Thymus (tissue), 11 donors: ENCODE measurements around the gene PRDX3. TPM values are rescaled to one million over a fixed set of nuclear protein-coding genes. Genes with fewer than 3 reads are reported as not detected.

Experiments used
- DNase-seq, 9 donors: peaks; one replicate each; pipeline ENCODE4 v3.0.0-alpha.2; 2013; ENCODE audit warnings: low spot score in 9 of 9, low read depth in 6 of 9, missing footprints in 1 of 9
- H3K27ac ChIP-seq, 2 donors: one replicate each; pipeline ENCODE4 v1.5.1; 2013; ENCODE audit warnings: control low read depth in 1 of 2, low read depth in 1 of 2, low read length in 1 of 2, mild to moderate bottlenecking in 1 of 2, moderate library complexity in 1 of 2
- H3K27me3 ChIP-seq, 2 donors: one replicate each; pipeline ENCODE4 v1.5.1; 2013; ENCODE audit warnings: low read length in 1 of 2; ENCODE audit not compliant: control insufficient read depth in 2 of 2, insufficient read depth in 1 of 2
- H3K36me3 ChIP-seq, 2 donors: one replicate each; pipeline ENCODE4 v1.5.1; 2013; ENCODE audit warnings: low read length in 1 of 2, mild to moderate bottlenecking in 1 of 2, moderate library complexity in 1 of 2; ENCODE audit not compliant: control insufficient read depth in 2 of 2, insufficient read depth in 2 of 2
- H3K4me1 ChIP-seq, 2 donors: one replicate each; pipeline ENCODE4 v1.5.1; 2013; ENCODE audit warnings: low read length in 2 of 2; ENCODE audit not compliant: control insufficient read depth in 2 of 2, insufficient read depth in 2 of 2
- H3K4me3 ChIP-seq, 2 donors: one replicate each; pipeline ENCODE4 v1.5.1; 2013; ENCODE audit warnings: low read length in 2 of 2, control low read depth in 1 of 2, mild to moderate bottlenecking in 1 of 2
- H3K9me3 ChIP-seq, 2 donors: one replicate each; pipeline ENCODE4 v1.5.1; 2013; ENCODE audit warnings: low read length in 1 of 2, mild to moderate bottlenecking in 1 of 2; ENCODE audit not compliant: control insufficient read depth in 2 of 2, insufficient read depth in 1 of 2
- WGBS: extraction: QIAGEN DNeasy Blood & Tissue Kit; methylation state at CpG from one replicate; pipeline ENCODE4 v1.1.7; 2013; 5-methylcytosine and 5-hydroxymethylcytosine counted together
- polyA plus RNA-seq: library from polyadenylated mRNA; stranded (reverse); fragments of 200-250 nt; gene quantifications from one replicate; pipeline ENCODE4 v1.2.3, GENCODE V29; 2013
- total RNA-seq: library from RNA; stranded (reverse); fragments of 120-200 nt; gene quantifications from one replicate; pipeline ENCODE4 v1.2.4, GENCODE V29; 2013
- donor health status: healthy.

The PRDX3 gene
- total and polyA plus RNA-seq, 2 donors = 114 to 116 TPM

GRCh38 chr10:119209035-119209735 lies 30.6 kb upstream of the PRDX3 start:
- H3K27ac ChIP-seq = peak overlapping the region; percentile 8 to 83

DNA sequence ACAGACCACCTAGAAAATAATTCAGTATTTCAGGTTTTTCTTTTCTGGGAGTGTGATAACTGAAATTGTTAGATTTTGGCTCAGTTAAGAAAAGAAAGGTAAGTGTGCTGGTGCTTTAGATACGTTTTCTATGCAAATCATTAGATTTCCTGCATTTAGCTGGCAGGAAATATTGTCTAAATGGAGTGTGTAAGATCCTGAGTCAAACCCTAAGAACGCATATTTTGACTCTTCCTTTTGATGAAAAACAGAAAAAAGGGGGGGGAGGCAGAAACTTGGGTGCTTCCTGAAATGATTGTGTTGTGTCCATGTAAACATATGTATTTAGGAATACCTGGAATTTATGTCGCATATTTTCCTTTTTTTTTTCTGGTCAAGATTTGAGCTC lies 29.9 kb upstream of the PRDX3 start:
- 4% methylated on average over 3 of the region's 3 CpGs for WGBS
- H3K27ac ChIP-seq = peak overlapping the region in 1 of 2 donors; percentile 83
- H3K27me3 ChIP-seq = no peaks in the 10 kb centered on the region
- peaks cover 31 to 49% of the 10 kb centered on the region in 2 donors for H3K4me1 ChIP-seq
- peak in 3 of 9 donors; percentile 21 to 57 (median 26) for DNase-seq
- H3K36me3 ChIP-seq = peaks cover 0 to 3% of the 10 kb centered on the region in 2 donors
- peaks cover 0 to 6% of the 10 kb centered on the region in 2 donors for H3K9me3 ChIP-seq
- peak overlapping the region; percentile 66 to 73 for H3K4me3 ChIP-seq

More at GRCh38 chr10:119209035-119209735, 30.6 kb upstream of the PRDX3 start:
- H3K4me3 ChIP-seq = peak overlapping the region; percentile 66 to 73
- DNase-seq = peak in 7 of 9 donors; percentile 39 to 79 (median 59)
- H3K4me1 ChIP-seq = peaks cover 31 to 56% of the 10 kb centered on the region in 2 donors
- H3K27me3 ChIP-seq = no peaks in the 10 kb centered on the region
- WGBS = 16% methylated on average over 15 of the region's 15 CpGs
- peaks cover 0 to 6% of the 10 kb centered on the region in 2 donors for H3K9me3 ChIP-seq
- H3K36me3 ChIP-seq = peaks cover 0 to 3% of the 10 kb centered on the region in 2 donors

DNA sequence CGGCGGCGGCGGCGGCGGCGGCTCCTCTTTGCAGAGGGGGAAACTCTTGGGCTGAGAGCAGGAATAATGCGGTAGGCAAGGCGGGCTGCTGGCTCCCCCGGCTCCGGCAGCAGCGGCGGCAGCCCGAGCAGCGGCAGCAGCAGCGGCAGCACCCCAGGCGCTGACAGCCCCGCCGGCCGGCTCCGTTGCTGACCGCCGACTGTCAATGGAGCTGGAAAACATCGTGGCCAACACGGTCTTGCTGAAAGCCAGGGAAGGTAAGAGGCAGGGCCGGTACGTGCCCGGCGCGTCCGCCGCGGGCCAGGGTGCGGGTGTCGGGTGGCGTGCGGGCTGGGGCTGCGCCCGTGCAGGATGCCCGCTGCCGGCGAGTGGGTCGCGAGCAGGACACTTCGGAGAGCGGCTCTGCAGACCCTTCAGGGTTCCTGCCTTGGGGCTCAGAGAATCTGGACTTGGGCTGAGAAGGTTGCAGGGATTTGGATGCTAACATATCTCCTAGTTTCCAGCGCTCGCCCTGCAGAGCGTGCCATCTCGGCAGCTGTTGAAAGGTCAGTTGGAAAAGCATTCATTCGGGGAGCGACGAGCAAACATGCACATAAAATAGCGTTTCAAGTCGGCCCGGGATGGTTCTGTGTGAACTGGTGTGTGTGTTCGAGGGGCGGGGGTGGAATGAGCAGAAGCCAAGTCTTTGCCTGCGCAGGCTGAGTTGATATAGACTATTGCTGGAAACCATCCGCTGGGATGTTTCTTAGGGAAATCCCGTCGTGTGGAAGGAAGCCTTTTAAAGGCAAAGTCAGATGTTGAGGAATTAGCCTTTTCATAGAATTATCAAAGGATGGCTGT lies 29.3 kb upstream of the PRDX3 start:
- Histone ChIP-seq H3K27me3 (no peaks in the 10 kb centered on the region), H3K4me3 (peak overlapping the region; percentile 66 to 73), H3K4me1 (peaks cover 27 to 43% of the 10 kb centered on the region in 2 donors), H3K27ac (peak overlapping the region; percentile 76 to 83), H3K36me3 (peaks cover 0 to 3% of the 10 kb centered on the region in 2 donors), H3K9me3 (peaks cover 0 to 6% of the 10 kb centered on the region in 2 donors)
- WGBS = under 1% methylated on average over 59 of the region's 62 CpGs
- peak in 6 of 9 donors; percentile 38 to 72 (median 44) for DNase-seq

GRCh38 chr10:119207366-119207666 lies 28.7 kb upstream of the PRDX3 start, which contains the start of gene GRK5:
GRK5 (plus strand) TSS chr10:119207571; CDS start chr10:119207918, 347 bp downstream.
- H3K4me1 ChIP-seq = peaks cover 25 to 37% of the 10 kb centered on the region in 2 donors

GRCh38 chr10:119206603-119207365 lies 28.2 kb upstream of the PRDX3 start:
- Histone ChIP-seq H3K4me1 (peaks cover 20 to 32% of the 10 kb centered on the region in 2 donors), H3K9me3 (peaks cover 0 to 6% of the 10 kb centered on the region in 2 donors), H3K27ac (peak overlapping the region; percentile 81 to 94), H3K4me3 (peak overlapping the region; percentile 40 to 73), H3K27me3 (no peaks in the 10 kb centered on the region), H3K36me3 (no peaks in the 10 kb centered on the region)
- DNase-seq = peak in 7 of 9 donors; percentile 38 to 83 (median 68)
- under 1% methylated on average over 97 of the region's 97 CpGs for WGBS

More at GRCh38 chr10:119207366-119207666, 28.7 kb upstream of the PRDX3 start, which contains the start of gene GRK5:
- H3K27me3 ChIP-seq = no peaks in the 10 kb centered on the region
- peak within 1 kb of the TSS; percentile 83 to 94 for H3K27ac ChIP-seq
- peak within 1 kb of the TSS; percentile 66 to 73 for H3K4me3 ChIP-seq
- H3K36me3 ChIP-seq = no peaks in the 10 kb centered on the region
- DNase-seq = peak; percentile 92 to 99 (median 97)
- under 1% methylated on average over 33 of the region's 34 CpGs for WGBS
- peaks cover 0 to 6% of the 10 kb centered on the region in 2 donors for H3K9me3 ChIP-seq

GRCh38 chr10:119205894-119206602 lies 27.4 kb upstream of the PRDX3 start:
- peak in 4 of 9 donors; percentile 33 to 62 (median 34) for DNase-seq
- peak overlapping the region; percentile 81 to 94 for H3K27ac ChIP-seq
- peak overlapping the region; percentile 40 to 73 for H3K4me3 ChIP-seq
- H3K4me1 ChIP-seq = peaks cover 13 to 27% of the 10 kb centered on the region in 2 donors
- H3K9me3 ChIP-seq = peaks cover 0 to 6% of the 10 kb centered on the region in 2 donors
- 39% methylated on average over 17 of the region's 17 CpGs for WGBS
- no peaks in the 10 kb centered on the region for H3K27me3 ChIP-seq
- no peaks in the 10 kb centered on the region for H3K36me3 ChIP-seq

DNA sequence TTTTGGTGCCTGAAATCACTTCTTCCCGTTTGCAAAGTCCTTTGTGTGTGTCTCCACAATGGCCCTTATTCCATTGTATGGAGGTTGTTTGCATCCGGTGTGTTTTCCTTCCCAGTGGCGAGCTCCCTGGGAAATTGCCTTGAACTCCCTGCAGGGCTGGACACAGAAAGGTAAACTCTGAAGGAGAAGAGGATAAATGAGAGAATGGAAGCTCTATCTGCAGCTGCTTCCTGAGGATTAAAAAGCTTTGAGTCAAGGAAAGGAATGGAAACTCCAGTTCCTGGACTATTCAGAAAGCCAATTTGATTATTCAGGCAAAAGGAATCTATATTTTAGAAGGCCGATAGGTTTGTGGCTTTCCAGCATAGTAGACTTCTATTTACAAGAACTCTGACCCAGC lies 24.4 kb upstream of the PRDX3 start:
- no peak for DNase-seq
- Histone ChIP-seq H3K4me3 (no peak overlapping the region), H3K9me3 (peaks cover 0 to 6% of the 10 kb centered on the region in 2 donors), H3K27ac (no peak overlapping the region), H3K4me1 (peaks cover 0 to 11% of the 10 kb centered on the region in 2 donors), H3K27me3 (no peaks in the 10 kb centered on the region), H3K36me3 (no peaks in the 10 kb centered on the region)
- WGBS = 91% methylated on average over 4 of the region's 4 CpGs

DNA sequence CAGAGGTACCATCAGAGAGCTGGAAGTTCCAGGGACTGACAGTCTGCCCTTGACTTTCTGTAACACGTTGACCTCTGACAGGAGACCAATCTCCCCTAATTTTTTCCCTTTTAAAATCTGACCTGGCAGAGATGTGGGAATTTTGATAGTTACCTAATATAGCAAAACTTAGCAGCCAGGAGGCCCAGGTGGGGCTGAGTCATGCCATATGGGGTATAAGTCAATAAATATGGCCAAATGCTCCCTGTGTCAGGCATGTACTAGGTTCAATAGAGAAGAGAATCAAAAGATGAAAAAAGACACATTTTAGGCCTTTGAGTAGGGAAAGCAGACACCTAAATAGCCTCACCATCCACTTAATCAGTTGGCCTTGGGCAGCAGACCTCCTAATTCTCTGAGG lies 22.6 kb upstream of the PRDX3 start:
- Histone ChIP-seq H3K4me3 (no peak overlapping the region), H3K9me3 (peaks cover 0 to 2% of the 10 kb centered on the region in 2 donors), H3K27me3 (no peaks in the 10 kb centered on the region), H3K27ac (no peak overlapping the region), H3K4me1 (peaks cover 0 to 7% of the 10 kb centered on the region in 2 donors), H3K36me3 (no peaks in the 10 kb centered on the region)
- WGBS = 88% methylated on average over 1 of the region's 1 CpG
- DNase-seq = no peak
